ENCODE data around the gene PSMC1.

DNA sequence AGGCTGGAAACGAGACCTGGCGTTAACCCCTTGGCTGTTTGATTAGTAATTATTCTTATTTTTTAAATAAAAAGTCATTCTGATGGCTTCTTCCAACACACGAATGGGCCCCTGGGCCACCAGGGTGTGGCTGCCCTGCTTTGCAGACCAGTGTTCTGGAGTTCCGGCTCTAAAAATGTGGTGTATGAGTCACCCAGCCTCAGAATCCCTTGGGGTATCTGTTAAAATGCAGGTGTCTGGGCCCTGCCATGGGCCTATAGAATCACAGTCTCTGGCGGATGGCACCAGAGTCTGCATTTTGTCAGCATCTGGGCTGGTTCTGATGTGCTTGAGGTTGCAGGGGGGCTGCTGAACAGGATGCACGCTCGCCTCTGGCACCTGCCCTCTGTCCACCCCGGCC, 2.5 kb upstream of the PSMC1 start:
- TF ChIP-seq, protein P1, sequence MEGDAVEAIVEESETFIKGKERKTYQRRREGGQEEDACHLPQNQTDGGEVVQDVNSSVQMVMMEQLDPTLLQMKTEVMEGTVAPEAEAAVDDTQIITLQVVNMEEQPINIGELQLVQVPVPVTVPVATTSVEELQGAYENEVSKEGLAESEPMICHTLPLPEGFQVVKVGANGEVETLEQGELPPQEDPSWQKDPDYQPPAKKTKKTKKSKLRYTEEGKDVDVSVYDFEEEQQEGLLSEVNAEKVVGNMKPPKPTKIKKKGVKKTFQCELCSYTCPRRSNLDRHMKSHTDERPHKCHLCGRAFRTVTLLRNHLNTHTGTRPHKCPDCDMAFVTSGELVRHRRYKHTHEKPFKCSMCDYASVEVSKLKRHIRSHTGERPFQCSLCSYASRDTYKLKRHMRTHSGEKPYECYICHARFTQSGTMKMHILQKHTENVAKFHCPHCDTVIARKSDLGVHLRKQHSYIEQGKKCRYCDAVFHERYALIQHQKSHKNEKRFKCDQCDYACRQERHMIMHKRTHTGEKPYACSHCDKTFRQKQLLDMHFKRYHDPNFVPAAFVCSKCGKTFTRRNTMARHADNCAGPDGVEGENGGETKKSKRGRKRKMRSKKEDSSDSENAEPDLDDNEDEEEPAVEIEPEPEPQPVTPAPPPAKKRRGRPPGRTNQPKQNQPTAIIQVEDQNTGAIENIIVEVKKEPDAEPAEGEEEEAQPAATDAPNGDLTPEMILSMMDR (IDR thresholded peaks at IDR 0.05): no peak
- no peak for TF ChIP-seq POLR2A (IDR thresholded peaks at IDR 0.05)
